ENCODE data around the gene PLAU.

- TF ChIP-seq CTCF (IDR thresholded peaks at IDR 0.05) (no peak), POLR2A (IDR thresholded peaks at IDR 0.05) (no peak)
Measured at GRCh38 chr10:73889014-73889413, 21.9 kb upstream of the PLAU start.

All from testis (tissue), 2 donors.